ENCODE results near the gene NADSYN1.

The NADSYN1 gene

GRCh38 chr11:71433648-71434450, 19.2 kb upstream of the NADSYN1 start:
- DNase-seq (ENCODE audit: low read depth in 2 of 2), result no peak

GRCh38 chr11:71434576-71435130, 18.4 kb upstream of the NADSYN1 start:
- DNase-seq (ENCODE audit: low read depth in 2 of 2), result no peak

- DNase-seq (ENCODE audit: low read depth in 2 of 2), result no peak
Observed at GRCh38 chr11:71435278-71435951, 17.6 kb upstream of the NADSYN1 start.

- no peak for DNase-seq (ENCODE audit: low read depth in 2 of 2)
Observed at GRCh38 chr11:71436861-71437260, 16.1 kb upstream of the NADSYN1 start.

GRCh38 chr11:71437399-71437798, 15.6 kb upstream of the NADSYN1 start:
- no peak for DNase-seq (ENCODE audit: low read depth in 2 of 2)

- no peak for DNase-seq (ENCODE audit: low read depth in 2 of 2)
Observed at GRCh38 chr11:71437879-71438278, 15.1 kb upstream of the NADSYN1 start.

- no peak for DNase-seq (ENCODE audit: low read depth in 2 of 2)
Observed at GRCh38 chr11:71438650-71439049, 14.4 kb upstream of the NADSYN1 start.

- no peak for DNase-seq (ENCODE audit: low read depth in 2 of 2)
Observed at GRCh38 chr11:71440021-71440755, 12.8 kb upstream of the NADSYN1 start.

GRCh38 chr11:71441251-71441650, 11.8 kb upstream of the NADSYN1 start:
- no peak for DNase-seq (ENCODE audit: low read depth in 2 of 2)

GRCh38 chr11:71442123-71442522, 10.9 kb upstream of the NADSYN1 start:
- DNase-seq (ENCODE audit: low read depth in 2 of 2), result no peak

- no peak for DNase-seq (ENCODE audit: low read depth in 2 of 2)
Observed at GRCh38 chr11:71442880-71443279, 10.1 kb upstream of the NADSYN1 start.

GRCh38 chr11:71443736-71444445, 9.1 kb upstream of the NADSYN1 start:
- no peak for DNase-seq (ENCODE audit: low read depth in 2 of 2)

- no peak for DNase-seq (ENCODE audit: low read depth in 2 of 2)
Observed at GRCh38 chr11:71444811-71445210, 8.2 kb upstream of the NADSYN1 start.

GRCh38 chr11:71446150-71446549, 6.9 kb upstream of the NADSYN1 start:
- no peak for DNase-seq (ENCODE audit: low read depth in 2 of 2)

- no peak for DNase-seq (ENCODE audit: low read depth in 2 of 2)
Observed at GRCh38 chr11:71446942-71447688, 5.9 kb upstream of the NADSYN1 start.

GRCh38 chr11:71447791-71448256, 5.2 kb upstream of the NADSYN1 start:
- DNase-seq (ENCODE audit: low read depth in 2 of 2), result no peak

- peak; percentile 90 to 93 for DNase-seq (ENCODE audit: low read depth in 2 of 2)
Observed at GRCh38 chr11:71448257-71449171, 4.5 kb upstream of the NADSYN1 start, which contains the start of gene DHCR7. Gene DHCR7 (minus strand): TSS chr11:71448393. CDS start chr11:71444952, 3,441 bp downstream.

- DNase-seq (ENCODE audit: low read depth in 2 of 2), result no peak
Observed at GRCh38 chr11:71449596-71449995, 3.4 kb upstream of the NADSYN1 start.

GRCh38 chr11:71450507-71450906, 2.5 kb upstream of the NADSYN1 start:
- no peak for DNase-seq (ENCODE audit: low read depth in 2 of 2)

- DNase-seq (ENCODE audit: low read depth in 2 of 2), result no peak
Observed at GRCh38 chr11:71450939-71451338, 2.1 kb upstream of the NADSYN1 start.
